H1 (cell line): ENCODE data around the gene PRKACA. TPM values are rescaled to one million over a fixed set of nuclear protein-coding genes. Genes with fewer than 3 reads are reported as not detected.

Experiments
- CTCF ChIA-PET: fragments of 300-600 bp; sonication (Branson Sonifier 250); formaldehyde crosslinking; loops from one replicate; lab custom pipeline; 2021; ENCODE audit not compliant: partially characterized antibody; lab: Charles Lee
- POLR2A ChIA-PET: fragments of 300-600 bp; sonication (Branson Sonifier 250); formaldehyde crosslinking; loops from one replicate; lab custom pipeline; 2021; ENCODE audit warnings: inconsistent platforms; ENCODE audit not compliant: partially characterized antibody; lab: Charles Lee
- DNase-seq, 2 experiments: peaks; one replicate each; pipeline versions ENCODE4 v3.0.0 to v3.0.0-alpha.2; 2010 to 2022; ENCODE audit warnings: low spot score in 2 of 2, low read depth in 1 of 2, mixed read lengths in 1 of 2
- FAIRE-seq: peaks from 2 replicates; lab custom pipeline; 2011; peaks lifted over from hg19 to GRCh38; lab: Jason Lieb, UNC
- H2AFZ ChIP-seq: 2 replicates; pipeline ENCODE4 v1.8.1; 2012; ENCODE audit warnings: low read length, inconsistent platforms
- H2AK5ac ChIP-seq: 2 replicates; pipeline ENCODE4 v1.6.1; 2013; ENCODE audit warnings: low read depth, low read length
- H2BK120ac ChIP-seq: replicated peaks from 2 replicates; pipeline ENCODE3; 2013; ENCODE audit warnings: low read depth, low read length, inconsistent platforms
- H2BK12ac ChIP-seq: 2 replicates; pipeline ENCODE4 v1.6.1; 2013; ENCODE audit warnings: low read depth, low read length
- H2BK15ac ChIP-seq: 2 replicates; pipeline ENCODE4 v1.6.1; 2013; ENCODE audit warnings: low read length
- H2BK20ac ChIP-seq: 2 replicates; pipeline ENCODE4 v1.6.1; 2013; ENCODE audit warnings: low read length
- H2BK5ac ChIP-seq: 2 replicates; pipeline ENCODE4 v1.6.1; 2013; ENCODE audit warnings: low read depth, low read length
- H3K14ac ChIP-seq: 2 replicates; pipeline ENCODE4 v1.6.1; 2013; ENCODE audit warnings: inconsistent platforms; ENCODE audit not compliant: insufficient read length
- H3K18ac ChIP-seq: 2 replicates; pipeline ENCODE4 v1.6.1; 2013; ENCODE audit warnings: low read length; ENCODE audit errors: extremely low read depth
- H3K23ac ChIP-seq: 2 replicates; pipeline ENCODE4 v1.6.1; 2013; ENCODE audit warnings: inconsistent platforms; ENCODE audit not compliant: insufficient read length
- H3K23me2 ChIP-seq: 2 replicates; pipeline ENCODE4 v1.6.1; 2013; ENCODE audit warnings: low read depth, low read length
- H3K27ac ChIP-seq: 2 replicates; pipeline ENCODE4 v1.6.1; 2011; ENCODE audit warnings: low read depth, low read length, inconsistent platforms
- H3K27me3 ChIP-seq, 4 experiments: replicated peaks in 1 of 4; 1 replicate in 1 of 4; 2 replicates in 3 of 4; pipeline versions ENCODE4 v1.6.1 to v1.8.1; 2011 to 2013; ENCODE audit warnings: low read length in 3 of 4, mild to moderate bottlenecking in 3 of 4, inconsistent platforms in 2 of 4, mixed read lengths in 2 of 4, moderate library complexity in 1 of 4; ENCODE audit not compliant: control insufficient read depth in 3 of 4, insufficient read depth in 3 of 4; ENCODE audit errors: extremely low read depth in 1 of 4
- H3K36me3 ChIP-seq, 4 experiments: 2 replicates each; pipeline versions ENCODE4 v1.6.1 to v1.8.1; 2011 to 2013; ENCODE audit warnings: mild to moderate bottlenecking in 4 of 4, low read length in 3 of 4, moderate library complexity in 2 of 4, control low read depth in 1 of 4, inconsistent platforms in 1 of 4; ENCODE audit not compliant: insufficient read depth in 4 of 4, control insufficient read depth in 2 of 4
- H3K4ac ChIP-seq: replicated peaks from 2 replicates; pipeline ENCODE3; 2013; ENCODE audit warnings: low read length, low read depth, mixed read lengths, inconsistent platforms; ENCODE audit not compliant: insufficient read length
- H3K4me1 ChIP-seq, 4 experiments: replicated peaks in 1 of 4; 1 replicate in 1 of 4; 2 replicates in 3 of 4; pipeline versions ENCODE4 v1.6.1 to v1.8.1; 2011 to 2013; ENCODE audit warnings: low read length in 3 of 4, inconsistent platforms in 2 of 4, mixed read lengths in 1 of 4; ENCODE audit not compliant: insufficient read depth in 4 of 4, control insufficient read depth in 3 of 4
- H3K4me2 ChIP-seq, 2 experiments: 2 replicates each; pipeline versions ENCODE4 v1.6.1 to v1.8.1; 2011 to 2013; ENCODE audit warnings: low read depth in 2 of 2, low read length in 2 of 2, control low read depth in 1 of 2, inconsistent platforms in 1 of 2, mild to moderate bottlenecking in 1 of 2; ENCODE audit not compliant: insufficient read depth in 1 of 2
- H3K4me3 ChIP-seq, 4 experiments: fragments of 200-600, 300-600 bp in 1 of 4; sonication (generic), shearing (Covaris generic), sonication (Bioruptor Twin) in 1 of 4; 2 replicates each; pipeline versions ENCODE4 v1.5.1 to v1.8.1; 2011 to 2016; ENCODE audit warnings: low read length in 4 of 4, low read depth in 3 of 4, control low read depth in 2 of 4, inconsistent platforms in 2 of 4, mild to moderate bottlenecking in 2 of 4, mixed read lengths in 1 of 4, moderate library complexity in 1 of 4; ENCODE audit not compliant: insufficient read depth in 2 of 4; ENCODE audit errors: extremely low read depth in 1 of 4
- H3K56ac ChIP-seq: replicated peaks from 2 replicates; pipeline ENCODE3; 2013; ENCODE audit warnings: low read depth, mild to moderate bottlenecking, mixed read lengths, low read length, inconsistent platforms; ENCODE audit not compliant: insufficient read length
- H3K79me1 ChIP-seq: 2 replicates; pipeline ENCODE4 v1.6.1; 2013; ENCODE audit warnings: low read depth, low read length, control low read depth
- H3K79me2 ChIP-seq, 2 experiments: 2 replicates each; pipeline versions ENCODE4 v1.6.1 to v1.8.1; 2012 to 2013; ENCODE audit warnings: low read length in 2 of 2, mild to moderate bottlenecking in 2 of 2, inconsistent platforms in 1 of 2; ENCODE audit not compliant: insufficient read depth in 2 of 2, control insufficient read depth in 1 of 2
- H3K9ac ChIP-seq, 4 experiments: replicated peaks in 1 of 4; 1 replicate in 1 of 4; 2 replicates in 3 of 4; pipeline versions ENCODE4 v1.6.1 to v1.8.1; 2011 to 2013; ENCODE audit warnings: low read depth in 3 of 4, low read length in 3 of 4, control low read depth in 2 of 4, mild to moderate bottlenecking in 2 of 4, moderate library complexity in 2 of 4, inconsistent platforms in 1 of 4; ENCODE audit errors: extremely low read depth in 1 of 4
- H3K9me3 ChIP-seq, 2 experiments: 2 replicates each; pipeline versions ENCODE4 v1.6.1 to v1.8.1; 2012 to 2013; ENCODE audit warnings: mild to moderate bottlenecking in 2 of 2, moderate library complexity in 2 of 2, control low read depth in 1 of 2, inconsistent platforms in 1 of 2, low read depth in 1 of 2, low read length in 1 of 2, mixed read lengths in 1 of 2; ENCODE audit not compliant: insufficient read depth in 2 of 2
- H4K20me1 ChIP-seq, 2 experiments: replicated peaks in 1 of 2; 2 replicates each; pipeline versions ENCODE3 to v1.8.1; 2011 to 2013; ENCODE audit warnings: inconsistent platforms in 2 of 2, low read length in 2 of 2, mild to moderate bottlenecking in 1 of 2; ENCODE audit not compliant: insufficient read depth in 2 of 2, control insufficient read depth in 1 of 2
- H4K5ac ChIP-seq: 2 replicates; pipeline ENCODE4 v1.6.1; 2013; ENCODE audit warnings: low read length, low read depth, mixed read lengths, inconsistent platforms; ENCODE audit not compliant: insufficient read length
- H4K8ac ChIP-seq: 2 replicates; pipeline ENCODE4 v1.8.0; 2013; ENCODE audit warnings: mild to moderate bottlenecking, moderate library complexity, low read length, inconsistent platforms; ENCODE audit not compliant: insufficient read depth; ENCODE audit errors: extremely low read depth
- H4K91ac ChIP-seq: replicated peaks from 2 replicates; pipeline ENCODE3; 2013; ENCODE audit warnings: low read length, mixed read lengths, inconsistent platforms; ENCODE audit not compliant: insufficient read length
- CEBPB ChIP-seq: IDR thresholded peaks from 2 replicates; pipeline ENCODE4 v1.6.1; 2012; ENCODE audit warnings: low read depth, low read length
- KDM4A ChIP-seq: IDR thresholded peaks from one replicate; pipeline ENCODE4 v1.7.1; 2012; ENCODE audit warnings: low read depth, mild to moderate bottlenecking, moderate library complexity, low read length, inconsistent platforms; ENCODE audit not compliant: severe bottlenecking
- POLR2AphosphoS5 ChIP-seq: IDR thresholded peaks from 2 replicates; pipeline ENCODE4 v1.6.1; 2011; ENCODE audit warnings: low read depth, low read length
- SIN3A ChIP-seq, 2 experiments: IDR thresholded peaks in 1 of 2; conservative IDR thresholded peaks in 1 of 2; 2 replicates each; pipeline ENCODE4 v1.6.1; 2011 to 2012; ENCODE audit warnings: low read length in 2 of 2, improper control_type of control experiment in 1 of 2, low read depth in 1 of 2, mild to moderate bottlenecking in 1 of 2
- ZNF274 ChIP-seq: IDR thresholded peaks from 2 replicates; pipeline ENCODE4 v1.7.0; 2012; ENCODE audit warnings: low read length, borderline replicate concordance; ENCODE audit errors: extremely low read depth
- WGBS, 2 experiments: shearing (Covaris generic) in 1 of 2; methylation state at CpG; one replicate each; pipeline versions ENCODE4 v1.1.6 to v1.1.7; 2013 to 2015; ENCODE audit warnings: low lambda C conversion rate in 2 of 2, mixed read lengths in 2 of 2, inconsistent platforms in 1 of 2, low coverage in 1 of 2, missing lambda C conversion rate in 1 of 2; ENCODE audit not compliant: insufficient replicate concordance in 2 of 2, insufficient coverage in 1 of 2, insufficient read length in 1 of 2; ENCODE audit errors: extremely low coverage in 1 of 2, missing lambda C conversion rate in 1 of 2; 5-methylcytosine and 5-hydroxymethylcytosine counted together
- polyA plus RNA-seq, 7 experiments: library from polyadenylated mRNA; depleted of rRNA in 3 of 7; stranded (reverse) in 5 of 7; unstranded in 2 of 7; fragments of >200 nt in 5 of 7; fragments of 200-250 nt in 2 of 7; gene quantifications; 1 replicate in 5 of 7; 2 replicates in 1 of 7; 4 replicates in 1 of 7; pipeline versions ENCODE4 v1.2.1 to v1.2.3, GENCODE V29; 2011 to 2013; ENCODE audit warnings: missing spikeins in 2 of 7, mixed read lengths in 2 of 7
- total RNA-seq: library from RNA; stranded (reverse); fragmentation: NEBNext Ultra II Directional; extraction: Animal tissue kit (Norgen Biotek cat#: 25700); gene quantifications from 2 replicates; pipeline ENCODE4 v1.2.1, GENCODE V29; 2021

Gene PRKACA
- total and polyA plus RNA-seq, 2 of the 8 experiments (the other 6 are each of a cell fraction or from before 2014, with no cell fraction given): 14.2 to 48.2 TPM

GRCh38 chr19:14116918-14117578, 514 bp downstream of the PRKACA start:
- TF ChIP-seq POLR2AphosphoS5 (no peak), CEBPB (no peak), KDM4A (peak; percentile 58), SIN3A (conservative IDR thresholded peaks at IDR 0.05 in 1 of 2, IDR thresholded peaks at IDR 0.05 in 1 of 2; ENCODE audit: low read depth in 1 of 2, low read length in 2 of 2) (0 out of 4 replicates have a peak, but pooled peaks of 1 of the 2 experiments have one; percentile 47), ZNF274 (no peak)
- no peak overlapping the region for H2BK5ac ChIP-seq
- peaks cover 0 to 8% (median 2%) of the 10 kb centered on the region in 4 experiments; a peak in 2 of 8 replicates for H3K36me3 ChIP-seq
- H3K23ac ChIP-seq: no peak overlapping the region
- ChIA-PET CTCF (interaction anchor here (1.0 to 11.3 kb wide), 3 partner anchors 14 to 25 kb away, joined by 3 to 105 read pairs (median 11); no protein-coding TSS in a partner anchor), POLR2A (interaction anchor here (0.9 to 11.0 kb wide), 6 partner anchors 9 to 36 kb away, joined by 3 to 109 read pairs (median 3); partner anchors contain the start of gene ASF1B)
- H3K4me3 ChIP-seq: peak overlapping the region; percentile 22 to 85 (median 55)
- H2AK5ac ChIP-seq: no peak overlapping the region
- no peak overlapping the region for H3K56ac ChIP-seq
- H2BK20ac ChIP-seq: no peak overlapping the region
- H4K5ac ChIP-seq: no peak overlapping the region
- H4K20me1 ChIP-seq: peaks cover 7 to 12% of the 10 kb centered on the region in 2 experiments
- H3K18ac ChIP-seq: no peak overlapping the region
- no peak overlapping the region for H2BK15ac ChIP-seq
- DNase-seq (no peak), FAIRE-seq (no peak)
- H3K79me2 ChIP-seq: 0 out of 4 replicates have a peak, but pooled peaks cover 0 to 3% of the 10 kb centered on the region in 2 experiments
- 4% methylated on average over 13 of the region's 33 CpGs; no CpG with 5 or more reads in 1 of the 2 experiments for WGBS, 2 experiments
- H3K9ac ChIP-seq: peak overlapping the region in 1 of 4 experiments; percentile 80; a peak in 2 of 7 replicates
- H3K4me2 ChIP-seq: peak overlapping the region; percentile 66 to 89
- H2BK12ac ChIP-seq: no peak overlapping the region
- no peaks in the 10 kb centered on the region for H3K9me3 ChIP-seq
- H3K4me1 ChIP-seq: peaks cover 11 to 32% (median 20%) of the 10 kb centered on the region in 4 experiments
- H2BK120ac ChIP-seq: no peak overlapping the region
- H3K4ac ChIP-seq: no peak overlapping the region
- H3K23me2 ChIP-seq: peaks cover 8% of the 10 kb centered on the region
- H4K8ac ChIP-seq: no peak overlapping the region
- H2AFZ ChIP-seq: no peak overlapping the region
- no peaks in the 10 kb centered on the region; the same call in 1 of the 2 replicates for H3K79me1 ChIP-seq
- no peak overlapping the region for H3K27ac ChIP-seq
- no peak overlapping the region for H3K14ac ChIP-seq
- H3K27me3 ChIP-seq: no peaks in the 10 kb centered on the region; a peak in 2 of 7 replicates
- H4K91ac ChIP-seq: no peak overlapping the region
